Measurements from ENCODE around the gene CISH. TPM values are rescaled to one million over a fixed set of nuclear protein-coding genes. Genes with fewer than 3 reads are reported as not detected.

Gene CISH
- total and polyA plus RNA-seq, 9 of the 15 experiments (the other 6 are each of a cell fraction or from before 2014, with no cell fraction given) = 1.7 to 47.7 (median 18.3) TPM

- TF ChIP-seq REST (IDR thresholded peaks at IDR 0.05; ENCODE audit: borderline replicate concordance) = peak; percentile 50
- TF ChIP-seq REST (CRISPR knock-in tag; IDR thresholded peaks at IDR 0.05; ENCODE audit: low read depth) = no peak
- TF ChIP-seq BRCA1 (IDR thresholded peaks at IDR 0.05) = no peak
- TF ChIP-seq BRCA1 (CRISPR knock-in tag; IDR thresholded peaks at IDR 0.05) = no peak
- no peak for TF ChIP-seq CBX3 (IDR thresholded peaks at IDR 0.05; ENCODE audit: borderline replicate concordance in 1 of 2, low read length in 2 of 2)
- no peak for TF ChIP-seq RAD21 (CRISPR knock-in tag; conservative IDR thresholded peaks at IDR 0.05 in 1 of 2, IDR thresholded peaks at IDR 0.05 in 1 of 2)
- TF ChIP-seq TAL1 (IDR thresholded peaks at IDR 0.05) = no peak
- TF ChIP-seq, protein P1, sequence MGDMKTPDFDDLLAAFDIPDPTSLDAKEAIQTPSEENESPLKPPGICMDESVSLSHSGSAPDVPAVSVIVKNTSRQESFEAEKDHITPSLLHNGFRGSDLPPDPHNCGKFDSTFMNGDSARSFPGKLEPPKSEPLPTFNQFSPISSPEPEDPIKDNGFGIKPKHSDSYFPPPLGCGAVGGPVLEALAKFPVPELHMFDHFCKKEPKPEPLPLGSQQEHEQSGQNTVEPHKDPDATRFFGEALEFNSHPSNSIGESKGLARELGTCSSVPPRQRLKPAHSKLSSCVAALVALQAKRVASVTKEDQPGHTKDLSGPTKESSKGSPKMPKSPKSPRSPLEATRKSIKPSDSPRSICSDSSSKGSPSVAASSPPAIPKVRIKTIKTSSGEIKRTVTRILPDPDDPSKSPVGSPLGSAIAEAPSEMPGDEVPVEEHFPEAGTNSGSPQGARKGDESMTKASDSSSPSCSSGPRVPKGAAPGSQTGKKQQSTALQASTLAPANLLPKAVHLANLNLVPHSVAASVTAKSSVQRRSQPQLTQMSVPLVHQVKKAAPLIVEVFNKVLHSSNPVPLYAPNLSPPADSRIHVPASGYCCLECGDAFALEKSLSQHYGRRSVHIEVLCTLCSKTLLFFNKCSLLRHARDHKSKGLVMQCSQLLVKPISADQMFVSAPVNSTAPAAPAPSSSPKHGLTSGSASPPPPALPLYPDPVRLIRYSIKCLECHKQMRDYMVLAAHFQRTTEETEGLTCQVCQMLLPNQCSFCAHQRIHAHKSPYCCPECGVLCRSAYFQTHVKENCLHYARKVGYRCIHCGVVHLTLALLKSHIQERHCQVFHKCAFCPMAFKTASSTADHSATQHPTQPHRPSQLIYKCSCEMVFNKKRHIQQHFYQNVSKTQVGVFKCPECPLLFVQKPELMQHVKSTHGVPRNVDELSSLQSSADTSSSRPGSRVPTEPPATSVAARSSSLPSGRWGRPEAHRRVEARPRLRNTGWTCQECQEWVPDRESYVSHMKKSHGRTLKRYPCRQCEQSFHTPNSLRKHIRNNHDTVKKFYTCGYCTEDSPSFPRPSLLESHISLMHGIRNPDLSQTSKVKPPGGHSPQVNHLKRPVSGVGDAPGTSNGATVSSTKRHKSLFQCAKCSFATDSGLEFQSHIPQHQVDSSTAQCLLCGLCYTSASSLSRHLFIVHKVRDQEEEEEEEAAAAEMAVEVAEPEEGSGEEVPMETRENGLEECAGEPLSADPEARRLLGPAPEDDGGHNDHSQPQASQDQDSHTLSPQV (IDR thresholded peaks at IDR 0.05) = peak; percentile 14; the same call in 1 of the 2 replicates
- no peak for TF ChIP-seq MAFF (IDR thresholded peaks at IDR 0.05; ENCODE audit: low read length)
- no peak for TF ChIP-seq MCM3 (IDR thresholded peaks at IDR 0.05)
These were observed 12.4 kb downstream of the CISH start (continued) for GRCh38 chr3:50599115-50599715.

Data from K562 (cell line).